ENCODE data around the gene VIL1. TPM values are rescaled to one million over a fixed set of nuclear protein-coding genes. Genes with fewer than 3 reads are reported as not detected.

Gene VIL1
- total RNA-seq, 1 experiment from 2014 or later = not detected

GRCh38 chr2:218471036-218471435 lies 52.1 kb downstream of the VIL1 start:
- DNase-seq = no peak
- peaks cover 17% of the 10 kb centered on the region for H3K36me3 ChIP-seq (ENCODE audit: insufficient read depth, low read length)
- no peaks in the 10 kb centered on the region for H3K9me3 ChIP-seq (ENCODE audit: low read length)
- H2AFZ ChIP-seq (ENCODE audit: low read length) = no peak overlapping the region
- no peaks in the 10 kb centered on the region for H3K79me2 ChIP-seq (ENCODE audit: low read length)
- no peak overlapping the region for H3K4me3 ChIP-seq (ENCODE audit: low read length)
- no peaks in the 10 kb centered on the region for H4K20me1 ChIP-seq (ENCODE audit: insufficient read depth, low read depth, low read length)
- no peaks in the 10 kb centered on the region for H3K27me3 ChIP-seq (ENCODE audit: low read length)
- H3K27ac ChIP-seq (ENCODE audit: low read length) = peak overlapping the region; percentile 4; the same call in 1 of the 2 replicates
- peaks cover 16% of the 10 kb centered on the region for H3K4me1 ChIP-seq (ENCODE audit: low read length)
- H3K9me2 ChIP-seq (replicated peaks; ENCODE audit: insufficient read depth, low read length) = no peaks in the 10 kb centered on the region
- H3K9ac ChIP-seq (ENCODE audit: low read length) = no peak overlapping the region
- no peak overlapping the region for H3K4me2 ChIP-seq (ENCODE audit: low read depth, low read length, poor library complexity, severe bottlenecking)

DNA sequence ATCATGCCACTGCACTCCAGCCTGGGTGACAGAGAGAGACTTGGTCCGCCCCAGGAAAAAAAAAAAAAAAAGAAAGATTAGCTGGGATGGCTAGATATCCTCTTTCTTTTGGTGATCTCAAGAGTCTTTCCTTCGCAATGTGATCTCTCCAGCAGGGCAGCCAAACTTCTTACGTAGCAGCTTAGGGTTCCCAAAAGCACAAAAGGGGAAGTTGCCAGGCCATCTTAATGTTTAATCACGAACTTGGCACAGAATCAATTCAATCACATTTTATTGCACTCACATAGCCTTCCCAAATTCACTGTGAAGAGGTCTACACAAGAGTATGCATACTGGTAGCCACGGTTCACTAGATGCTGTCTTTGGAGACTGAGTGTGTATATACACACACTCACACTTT lies 53.1 kb downstream of the VIL1 start:
- Histone ChIP-seq H4K20me1 (ENCODE audit: insufficient read depth, low read depth, low read length) (no peaks in the 10 kb centered on the region), H3K9ac (ENCODE audit: low read length) (no peak overlapping the region), H3K9me3 (ENCODE audit: low read length) (no peaks in the 10 kb centered on the region), H2AFZ (ENCODE audit: low read length) (no peak overlapping the region), H3K36me3 (ENCODE audit: insufficient read depth, low read length) (peaks cover 18% of the 10 kb centered on the region), H3K27ac (ENCODE audit: low read length) (no peak overlapping the region), H3K79me2 (ENCODE audit: low read length) (no peaks in the 10 kb centered on the region; the same call in 1 of the 2 replicates), H3K4me3 (ENCODE audit: low read length) (no peak overlapping the region), H3K9me2 (replicated peaks; ENCODE audit: insufficient read depth, low read length) (no peaks in the 10 kb centered on the region), H3K4me2 (ENCODE audit: low read depth, low read length, poor library complexity, severe bottlenecking) (no peak overlapping the region), H3K27me3 (ENCODE audit: low read length) (no peaks in the 10 kb centered on the region), H3K4me1 (ENCODE audit: low read length) (peaks cover 24% of the 10 kb centered on the region)
- DNase-seq = no peak

GRCh38 chr2:218472988-218473387 lies 54.1 kb downstream of the VIL1 start:
- no peak overlapping the region for H3K4me2 ChIP-seq (ENCODE audit: low read depth, low read length, poor library complexity, severe bottlenecking)

DNA sequence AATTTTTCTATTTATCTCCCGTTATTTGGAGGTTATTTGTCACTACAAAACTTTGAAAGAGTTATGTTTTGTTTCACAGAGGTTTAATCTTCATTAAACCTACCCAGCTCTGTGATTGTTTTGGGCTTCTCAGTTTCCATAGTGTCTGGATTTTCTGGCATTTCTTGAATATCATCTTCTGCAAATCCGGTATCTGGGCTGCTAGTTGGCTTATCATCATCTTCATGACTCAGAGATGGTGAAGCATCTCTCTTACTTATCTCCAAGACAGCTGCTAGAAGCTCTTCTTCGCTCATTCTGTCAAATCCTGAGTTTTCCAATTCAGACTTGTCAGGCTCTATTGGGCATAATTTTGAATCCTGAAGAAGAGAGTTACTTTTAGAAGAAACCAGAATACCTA lies 55.6 kb downstream of the VIL1 start:
- Histone ChIP-seq H3K27ac (ENCODE audit: low read length) (no peak overlapping the region), H3K79me2 (ENCODE audit: low read length) (no peaks in the 10 kb centered on the region; the same call in 1 of the 2 replicates), H4K20me1 (ENCODE audit: insufficient read depth, low read depth, low read length) (no peaks in the 10 kb centered on the region), H3K9ac (ENCODE audit: low read length) (no peak overlapping the region), H3K27me3 (ENCODE audit: low read length) (no peaks in the 10 kb centered on the region), H3K9me3 (ENCODE audit: low read length) (no peaks in the 10 kb centered on the region), H3K9me2 (replicated peaks; ENCODE audit: insufficient read depth, low read length) (no peaks in the 10 kb centered on the region), H3K4me2 (ENCODE audit: low read depth, low read length, poor library complexity, severe bottlenecking) (no peak overlapping the region), H2AFZ (ENCODE audit: low read length) (no peak overlapping the region), H3K4me1 (ENCODE audit: low read length) (peaks cover 30% of the 10 kb centered on the region), H3K36me3 (ENCODE audit: insufficient read depth, low read length) (peaks cover 29% of the 10 kb centered on the region), H3K4me3 (ENCODE audit: low read length) (no peak overlapping the region)
- DNase-seq = no peak

More at GRCh38 chr2:218472988-218473387, 54.1 kb downstream of the VIL1 start:
- H3K27ac ChIP-seq (ENCODE audit: low read length) = no peak overlapping the region
- H3K4me3 ChIP-seq (ENCODE audit: low read length) = no peak overlapping the region
- H3K36me3 ChIP-seq (ENCODE audit: insufficient read depth, low read length) = peaks cover 22% of the 10 kb centered on the region
- peaks cover 30% of the 10 kb centered on the region for H3K4me1 ChIP-seq (ENCODE audit: low read length)
- no peaks in the 10 kb centered on the region for H3K27me3 ChIP-seq (ENCODE audit: low read length)
- no peaks in the 10 kb centered on the region for H3K9me2 ChIP-seq (replicated peaks; ENCODE audit: insufficient read depth, low read length)
- H3K79me2 ChIP-seq (ENCODE audit: low read length) = no peaks in the 10 kb centered on the region; the same call in 1 of the 2 replicates
- H4K20me1 ChIP-seq (ENCODE audit: insufficient read depth, low read depth, low read length) = no peaks in the 10 kb centered on the region
- no peaks in the 10 kb centered on the region for H3K9me3 ChIP-seq (ENCODE audit: low read length)
- H3K9ac ChIP-seq (ENCODE audit: low read length) = no peak overlapping the region
- DNase-seq = no peak
- no peak overlapping the region for H2AFZ ChIP-seq (ENCODE audit: low read length)

DNA sequence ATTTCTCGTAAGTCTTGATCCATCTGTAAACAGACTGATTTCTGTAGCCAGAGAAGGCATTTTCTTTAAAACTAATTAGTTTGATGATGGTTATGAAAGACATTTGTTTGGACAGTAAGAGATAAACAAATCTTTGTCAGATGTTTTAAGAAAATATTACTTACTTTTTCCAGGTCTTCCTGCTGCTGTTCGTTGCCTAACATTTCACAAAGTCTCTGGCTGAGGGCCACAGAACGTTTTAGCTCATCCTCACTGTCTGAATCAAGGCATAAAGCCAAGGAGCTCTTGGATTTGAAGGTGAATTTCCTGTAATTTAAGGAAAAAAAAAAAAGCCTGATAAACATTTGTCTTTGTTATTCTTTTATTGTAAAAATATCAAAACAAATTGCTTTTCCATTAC lies 57.8 kb downstream of the VIL1 start:
- peaks cover 26% of the 10 kb centered on the region; the same call in 1 of the 2 replicates for H3K36me3 ChIP-seq (ENCODE audit: insufficient read depth, low read length)
- DNase-seq = no peak

GRCh38 chr2:218477247-218477646 lies 58.3 kb downstream of the VIL1 start:
- peaks cover 28% of the 10 kb centered on the region for H3K4me1 ChIP-seq (ENCODE audit: low read length)
- H2AFZ ChIP-seq (ENCODE audit: low read length) = no peak overlapping the region
- no peaks in the 10 kb centered on the region for H3K9me2 ChIP-seq (replicated peaks; ENCODE audit: insufficient read depth, low read length)
- no peak overlapping the region for H3K9ac ChIP-seq (ENCODE audit: low read length)
- no peak overlapping the region for H3K4me2 ChIP-seq (ENCODE audit: low read depth, low read length, poor library complexity, severe bottlenecking)
- H3K9me3 ChIP-seq (ENCODE audit: low read length) = no peaks in the 10 kb centered on the region
- H4K20me1 ChIP-seq (ENCODE audit: insufficient read depth, low read depth, low read length) = no peaks in the 10 kb centered on the region
- no peak overlapping the region for H3K27ac ChIP-seq (ENCODE audit: low read length)
- no peaks in the 10 kb centered on the region for H3K27me3 ChIP-seq (ENCODE audit: low read length)
- no peak overlapping the region for H3K4me3 ChIP-seq (ENCODE audit: low read length)
- no peaks in the 10 kb centered on the region; the same call in 1 of the 2 replicates for H3K79me2 ChIP-seq (ENCODE audit: low read length)
- H3K36me3 ChIP-seq (ENCODE audit: insufficient read depth, low read length) = peaks cover 29% of the 10 kb centered on the region; the same call in 1 of the 2 replicates
- DNase-seq = no peak

More for the DNA sequence above, 57.8 kb downstream of the VIL1 start:
- Histone ChIP-seq H3K9me3 (ENCODE audit: low read length) (no peaks in the 10 kb centered on the region), H3K79me2 (ENCODE audit: low read length) (no peaks in the 10 kb centered on the region; the same call in 1 of the 2 replicates), H4K20me1 (ENCODE audit: insufficient read depth, low read depth, low read length) (no peaks in the 10 kb centered on the region), H3K9me2 (replicated peaks; ENCODE audit: insufficient read depth, low read length) (no peaks in the 10 kb centered on the region), H2AFZ (ENCODE audit: low read length) (no peak overlapping the region), H3K4me3 (ENCODE audit: low read length) (no peak overlapping the region), H3K4me2 (ENCODE audit: low read depth, low read length, poor library complexity, severe bottlenecking) (peak overlapping the region; percentile 1), H3K27ac (ENCODE audit: low read length) (0 out of 2 replicates have a peak overlapping the region, but pooled peaks have one; percentile 1), H3K9ac (ENCODE audit: low read length) (no peak overlapping the region), H3K4me1 (ENCODE audit: low read length) (peaks cover 26% of the 10 kb centered on the region), H3K27me3 (ENCODE audit: low read length) (no peaks in the 10 kb centered on the region)

GRCh38 chr2:218478544-218478943 lies 59.6 kb downstream of the VIL1 start:
- Histone ChIP-seq H4K20me1 (ENCODE audit: insufficient read depth, low read depth, low read length) (no peaks in the 10 kb centered on the region), H3K9me3 (ENCODE audit: low read length) (no peaks in the 10 kb centered on the region), H3K36me3 (ENCODE audit: insufficient read depth, low read length) (peaks cover 27% of the 10 kb centered on the region; the same call in 1 of the 2 replicates), H3K27ac (ENCODE audit: low read length) (no peak overlapping the region), H3K79me2 (ENCODE audit: low read length) (no peaks in the 10 kb centered on the region; the same call in 1 of the 2 replicates), H3K27me3 (ENCODE audit: low read length) (no peaks in the 10 kb centered on the region), H2AFZ (ENCODE audit: low read length) (no peak overlapping the region), H3K9ac (ENCODE audit: low read length) (no peak overlapping the region), H3K4me2 (ENCODE audit: low read depth, low read length, poor library complexity, severe bottlenecking) (no peak overlapping the region), H3K4me3 (ENCODE audit: low read length) (no peak overlapping the region), H3K4me1 (ENCODE audit: low read length) (peaks cover 41% of the 10 kb centered on the region), H3K9me2 (replicated peaks; ENCODE audit: insufficient read depth, low read length) (no peaks in the 10 kb centered on the region)
- DNase-seq = no peak

GRCh38 chr2:218479595-218479994 lies 60.7 kb downstream of the VIL1 start:
- H4K20me1 ChIP-seq (ENCODE audit: insufficient read depth, low read depth, low read length) = no peaks in the 10 kb centered on the region
- no peak overlapping the region for H2AFZ ChIP-seq (ENCODE audit: low read length)
- no peak overlapping the region for H3K27ac ChIP-seq (ENCODE audit: low read length)
- peaks cover 47% of the 10 kb centered on the region for H3K4me1 ChIP-seq (ENCODE audit: low read length)
- no peak overlapping the region for H3K4me2 ChIP-seq (ENCODE audit: low read depth, low read length, poor library complexity, severe bottlenecking)
- H3K79me2 ChIP-seq (ENCODE audit: low read length) = no peaks in the 10 kb centered on the region; the same call in 1 of the 2 replicates
- no peaks in the 10 kb centered on the region for H3K9me3 ChIP-seq (ENCODE audit: low read length)
- no peak overlapping the region for H3K4me3 ChIP-seq (ENCODE audit: low read length)
- peaks cover 25% of the 10 kb centered on the region; the same call in 1 of the 2 replicates for H3K36me3 ChIP-seq (ENCODE audit: insufficient read depth, low read length)
- no peak for DNase-seq
- no peaks in the 10 kb centered on the region for H3K9me2 ChIP-seq (replicated peaks; ENCODE audit: insufficient read depth, low read length)
- H3K27me3 ChIP-seq (ENCODE audit: low read length) = no peaks in the 10 kb centered on the region
- H3K9ac ChIP-seq (ENCODE audit: low read length) = no peak overlapping the region

Data from Karpas-422 (cell line).